OCI-LY3 (cell line): Measurements from ENCODE around the gene CLEC17A.

ENCODE experiments used
- EZH2phosphoT487 ChIP-seq: fragments of 200-600 bp; shearing (Covaris generic); IDR thresholded peaks from 2 replicates; pipeline ENCODE4 v1.6.1; 2018; ENCODE audit warnings: antibody characterized with exemption, mixed run types, low read depth
- TF ChIP-seq, protein P1 (sequence below): fragments of 200-600, 300-600 bp; sonication (generic); IDR thresholded peaks from 2 replicates; pipeline ENCODE4 v1.5.1; 2014; ENCODE audit warnings: antibody characterized with exemption, low read length, low read depth

DNA sequence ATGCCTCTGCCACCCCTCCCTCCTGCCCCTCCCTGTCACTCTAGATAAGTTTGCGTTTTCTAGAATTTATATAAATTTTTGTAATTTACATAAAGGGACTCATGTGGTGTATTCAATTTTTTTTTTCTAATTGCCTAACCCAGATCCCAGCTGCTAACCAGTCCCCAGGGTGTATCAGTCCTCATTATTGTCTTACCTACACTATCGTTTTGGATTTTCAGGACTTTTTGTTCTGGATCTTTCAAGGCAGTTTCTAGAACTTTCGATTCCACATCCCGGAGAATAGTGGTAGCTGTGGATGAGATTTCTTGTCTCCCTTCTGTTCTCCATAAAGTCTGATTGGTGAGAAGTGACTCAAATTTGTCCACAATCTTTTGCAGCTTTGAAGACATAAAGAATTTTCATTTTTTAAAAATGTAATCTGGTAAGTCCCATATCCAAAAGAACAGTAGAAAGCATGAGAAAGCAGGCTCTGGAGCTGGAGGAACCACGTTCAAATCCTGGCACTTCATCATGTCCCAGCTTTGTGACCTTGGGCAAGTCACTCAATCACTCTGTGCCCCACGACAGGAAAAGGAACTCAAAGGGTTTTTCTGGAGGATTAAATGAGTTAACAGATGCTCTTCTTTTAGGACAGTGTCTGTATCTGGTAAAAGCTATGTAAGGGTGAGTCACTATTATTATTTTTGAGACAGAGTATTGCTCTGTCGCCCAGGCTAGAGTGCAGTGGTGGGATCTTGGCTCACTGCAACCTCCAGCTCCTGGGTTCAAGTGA is 72.1 kb downstream of the CLEC17A start:
- TF ChIP-seq, protein P1, sequence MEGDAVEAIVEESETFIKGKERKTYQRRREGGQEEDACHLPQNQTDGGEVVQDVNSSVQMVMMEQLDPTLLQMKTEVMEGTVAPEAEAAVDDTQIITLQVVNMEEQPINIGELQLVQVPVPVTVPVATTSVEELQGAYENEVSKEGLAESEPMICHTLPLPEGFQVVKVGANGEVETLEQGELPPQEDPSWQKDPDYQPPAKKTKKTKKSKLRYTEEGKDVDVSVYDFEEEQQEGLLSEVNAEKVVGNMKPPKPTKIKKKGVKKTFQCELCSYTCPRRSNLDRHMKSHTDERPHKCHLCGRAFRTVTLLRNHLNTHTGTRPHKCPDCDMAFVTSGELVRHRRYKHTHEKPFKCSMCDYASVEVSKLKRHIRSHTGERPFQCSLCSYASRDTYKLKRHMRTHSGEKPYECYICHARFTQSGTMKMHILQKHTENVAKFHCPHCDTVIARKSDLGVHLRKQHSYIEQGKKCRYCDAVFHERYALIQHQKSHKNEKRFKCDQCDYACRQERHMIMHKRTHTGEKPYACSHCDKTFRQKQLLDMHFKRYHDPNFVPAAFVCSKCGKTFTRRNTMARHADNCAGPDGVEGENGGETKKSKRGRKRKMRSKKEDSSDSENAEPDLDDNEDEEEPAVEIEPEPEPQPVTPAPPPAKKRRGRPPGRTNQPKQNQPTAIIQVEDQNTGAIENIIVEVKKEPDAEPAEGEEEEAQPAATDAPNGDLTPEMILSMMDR, result no peak
- no peak for TF ChIP-seq EZH2phosphoT487
